A673 (cell line): ENCODE data around the gene HOMER2.

Experiments
- EZH2 ChIP-seq: fragments of 200-600 bp; sonication (generic); IDR thresholded peaks from 2 replicates; pipeline ENCODE4 v1.6.1; 2017; ENCODE audit warnings: borderline replicate concordance, low read depth, mild to moderate bottlenecking, mixed read lengths, antibody characterized with exemption, low read length; ENCODE audit not compliant: poor library complexity, severe bottlenecking
- TF ChIP-seq, protein P1 (sequence below): fragments of 300-800, 200-600 bp; sonication (generic); conservative IDR thresholded peaks from 2 replicates; pipeline ENCODE4 v1.5.1; 2017; ENCODE audit warnings: low read depth, mild to moderate bottlenecking, antibody characterized with exemption, low read length, moderate library complexity, mixed read lengths

DNA sequence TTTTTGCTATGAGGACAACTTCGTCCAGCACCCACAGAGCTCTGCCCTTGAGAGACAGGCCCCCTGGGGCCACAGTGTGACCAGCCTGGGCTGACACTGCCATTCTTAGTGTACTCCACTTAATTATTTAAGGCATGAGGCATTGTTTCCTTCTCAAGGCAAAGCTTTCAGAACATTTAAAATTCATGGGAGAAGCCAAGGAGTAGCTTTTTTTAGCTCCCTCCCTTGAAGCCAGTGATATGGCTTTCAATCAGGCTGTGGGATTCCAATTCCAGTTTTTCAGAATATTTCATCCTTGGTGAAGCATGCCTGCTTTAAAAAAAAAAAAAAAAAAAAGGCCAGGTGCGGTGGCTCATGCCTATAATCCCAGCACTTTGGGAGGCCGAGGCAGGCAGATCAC, 21.3 kb downstream of the HOMER2 start:
- TF ChIP-seq, protein P1, sequence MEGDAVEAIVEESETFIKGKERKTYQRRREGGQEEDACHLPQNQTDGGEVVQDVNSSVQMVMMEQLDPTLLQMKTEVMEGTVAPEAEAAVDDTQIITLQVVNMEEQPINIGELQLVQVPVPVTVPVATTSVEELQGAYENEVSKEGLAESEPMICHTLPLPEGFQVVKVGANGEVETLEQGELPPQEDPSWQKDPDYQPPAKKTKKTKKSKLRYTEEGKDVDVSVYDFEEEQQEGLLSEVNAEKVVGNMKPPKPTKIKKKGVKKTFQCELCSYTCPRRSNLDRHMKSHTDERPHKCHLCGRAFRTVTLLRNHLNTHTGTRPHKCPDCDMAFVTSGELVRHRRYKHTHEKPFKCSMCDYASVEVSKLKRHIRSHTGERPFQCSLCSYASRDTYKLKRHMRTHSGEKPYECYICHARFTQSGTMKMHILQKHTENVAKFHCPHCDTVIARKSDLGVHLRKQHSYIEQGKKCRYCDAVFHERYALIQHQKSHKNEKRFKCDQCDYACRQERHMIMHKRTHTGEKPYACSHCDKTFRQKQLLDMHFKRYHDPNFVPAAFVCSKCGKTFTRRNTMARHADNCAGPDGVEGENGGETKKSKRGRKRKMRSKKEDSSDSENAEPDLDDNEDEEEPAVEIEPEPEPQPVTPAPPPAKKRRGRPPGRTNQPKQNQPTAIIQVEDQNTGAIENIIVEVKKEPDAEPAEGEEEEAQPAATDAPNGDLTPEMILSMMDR = no peak
- TF ChIP-seq EZH2 = no peak
